ENCODE measurements around the gene FAM50A.

FAM50A gene

GRCh38 chrX:154464806-154465365, 20.9 kb downstream of the FAM50A start:
- Histone ChIP-seq H3K36me3 (no peaks in the 10 kb centered on the region), H3K27me3 (no peaks in the 10 kb centered on the region), H3K4me3 (ENCODE audit: low read depth in 1 of 2, low read length in 1 of 2) (no peak overlapping the region), H3K9me3 (no peaks in the 10 kb centered on the region), H3K27ac (no peak overlapping the region), H3K4me1 (ENCODE audit: control insufficient read depth in 1 of 2, insufficient read depth in 1 of 2, low read depth in 1 of 2, low read length in 1 of 2) (no peaks in the 10 kb centered on the region)
- TF ChIP-seq CTCF (IDR thresholded peaks at IDR 0.05): no peak

- H3K36me3 ChIP-seq: no peaks in the 10 kb centered on the region
These were observed 21.7 kb downstream of the FAM50A start for GRCh38 chrX:154465601-154466000.

GRCh38 chrX:154466036-154466435, 22.1 kb downstream of the FAM50A start:
- no peaks in the 10 kb centered on the region for H3K4me1 ChIP-seq (ENCODE audit: control insufficient read depth in 1 of 2, insufficient read depth in 1 of 2, low read depth in 1 of 2, low read length in 1 of 2)
- H3K4me3 ChIP-seq (ENCODE audit: low read depth in 1 of 2, low read length in 1 of 2): no peak overlapping the region
- no peaks in the 10 kb centered on the region for H3K9me3 ChIP-seq
- no peak overlapping the region for H3K27ac ChIP-seq
- no peaks in the 10 kb centered on the region for H3K27me3 ChIP-seq
- TF ChIP-seq CTCF (IDR thresholded peaks at IDR 0.05): no peak
- H3K36me3 ChIP-seq: no peaks in the 10 kb centered on the region

More at GRCh38 chrX:154465601-154466000, 21.7 kb downstream of the FAM50A start:
- Histone ChIP-seq H3K9me3 (no peaks in the 10 kb centered on the region), H3K4me3 (ENCODE audit: low read depth in 1 of 2, low read length in 1 of 2) (no peak overlapping the region), H3K4me1 (ENCODE audit: control insufficient read depth in 1 of 2, insufficient read depth in 1 of 2, low read depth in 1 of 2, low read length in 1 of 2) (no peaks in the 10 kb centered on the region), H3K27me3 (no peaks in the 10 kb centered on the region), H3K27ac (no peak overlapping the region)
- TF ChIP-seq CTCF (IDR thresholded peaks at IDR 0.05): no peak

GRCh38 chrX:154466907-154467306, 23.0 kb downstream of the FAM50A start:
- Histone ChIP-seq H3K27me3 (no peaks in the 10 kb centered on the region), H3K4me3 (ENCODE audit: low read depth in 1 of 2, low read length in 1 of 2) (no peak overlapping the region), H3K4me1 (ENCODE audit: control insufficient read depth in 1 of 2, insufficient read depth in 1 of 2, low read depth in 1 of 2, low read length in 1 of 2) (no peaks in the 10 kb centered on the region), H3K27ac (no peak overlapping the region), H3K9me3 (no peaks in the 10 kb centered on the region), H3K36me3 (no peaks in the 10 kb centered on the region)
- no peak for TF ChIP-seq CTCF (IDR thresholded peaks at IDR 0.05)

- TF ChIP-seq CTCF (IDR thresholded peaks at IDR 0.05): no peak
- H3K36me3 ChIP-seq: no peaks in the 10 kb centered on the region
These were observed 23.6 kb downstream of the FAM50A start for GRCh38 chrX:154467556-154467955.

GRCh38 chrX:154468217-154468616, 24.3 kb downstream of the FAM50A start:
- Histone ChIP-seq H3K27ac (no peak overlapping the region), H3K4me3 (ENCODE audit: low read depth in 1 of 2, low read length in 1 of 2) (no peak overlapping the region), H3K36me3 (no peaks in the 10 kb centered on the region), H3K4me1 (ENCODE audit: control insufficient read depth in 1 of 2, insufficient read depth in 1 of 2, low read depth in 1 of 2, low read length in 1 of 2) (no peaks in the 10 kb centered on the region), H3K27me3 (no peaks in the 10 kb centered on the region), H3K9me3 (no peaks in the 10 kb centered on the region)
- TF ChIP-seq CTCF (IDR thresholded peaks at IDR 0.05): no peak

More at GRCh38 chrX:154467556-154467955, 23.6 kb downstream of the FAM50A start:
- H3K27me3 ChIP-seq: no peaks in the 10 kb centered on the region
- H3K27ac ChIP-seq: no peak overlapping the region
- H3K4me1 ChIP-seq (ENCODE audit: control insufficient read depth in 1 of 2, insufficient read depth in 1 of 2, low read depth in 1 of 2, low read length in 1 of 2): no peaks in the 10 kb centered on the region
- H3K4me3 ChIP-seq (ENCODE audit: low read depth in 1 of 2, low read length in 1 of 2): no peak overlapping the region
- no peaks in the 10 kb centered on the region for H3K9me3 ChIP-seq
